AG09319 (cell line): ENCODE measurements around the gene DCLK1.

Experiments used
- DNase-seq: peaks from one replicate; pipeline ENCODE4 v3.0.0-alpha.2; 2010; ENCODE audit warnings: low read depth; ENCODE audit errors: extremely low read depth
- TF ChIP-seq, protein P1 (sequence below): IDR thresholded peaks from 2 replicates; pipeline ENCODE4 v1.5.1; 2011; ENCODE audit warnings: low read depth, mild to moderate bottlenecking, inconsistent platforms, low read length, moderate library complexity

The DCLK1 gene

DNA sequence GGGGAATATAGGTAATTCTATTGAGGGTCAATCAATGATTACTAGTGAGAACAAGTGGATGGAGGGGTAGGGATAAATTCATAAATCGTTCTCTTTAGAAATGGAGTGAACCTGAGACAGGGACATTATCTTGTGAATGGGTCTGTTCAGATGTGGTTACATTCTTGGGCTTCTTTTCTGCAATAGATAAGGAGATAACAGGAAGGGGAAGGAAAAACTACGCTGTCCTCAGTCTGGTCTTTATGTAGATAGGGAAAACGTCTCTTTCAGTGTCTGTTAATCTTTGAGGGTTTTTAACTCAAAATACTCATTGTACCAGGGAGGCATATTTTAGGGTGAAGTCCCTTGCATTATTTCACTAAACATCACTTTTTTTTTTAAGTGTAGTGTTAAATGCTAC is 388.0 kb downstream of the DCLK1 start:
- TF ChIP-seq, protein P1, sequence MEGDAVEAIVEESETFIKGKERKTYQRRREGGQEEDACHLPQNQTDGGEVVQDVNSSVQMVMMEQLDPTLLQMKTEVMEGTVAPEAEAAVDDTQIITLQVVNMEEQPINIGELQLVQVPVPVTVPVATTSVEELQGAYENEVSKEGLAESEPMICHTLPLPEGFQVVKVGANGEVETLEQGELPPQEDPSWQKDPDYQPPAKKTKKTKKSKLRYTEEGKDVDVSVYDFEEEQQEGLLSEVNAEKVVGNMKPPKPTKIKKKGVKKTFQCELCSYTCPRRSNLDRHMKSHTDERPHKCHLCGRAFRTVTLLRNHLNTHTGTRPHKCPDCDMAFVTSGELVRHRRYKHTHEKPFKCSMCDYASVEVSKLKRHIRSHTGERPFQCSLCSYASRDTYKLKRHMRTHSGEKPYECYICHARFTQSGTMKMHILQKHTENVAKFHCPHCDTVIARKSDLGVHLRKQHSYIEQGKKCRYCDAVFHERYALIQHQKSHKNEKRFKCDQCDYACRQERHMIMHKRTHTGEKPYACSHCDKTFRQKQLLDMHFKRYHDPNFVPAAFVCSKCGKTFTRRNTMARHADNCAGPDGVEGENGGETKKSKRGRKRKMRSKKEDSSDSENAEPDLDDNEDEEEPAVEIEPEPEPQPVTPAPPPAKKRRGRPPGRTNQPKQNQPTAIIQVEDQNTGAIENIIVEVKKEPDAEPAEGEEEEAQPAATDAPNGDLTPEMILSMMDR: no peak
- DNase-seq: no peak

- TF ChIP-seq, protein P1: no peak
- DNase-seq: no peak
These were observed 389.5 kb downstream of the DCLK1 start for GRCh38 chr13:35741657-35742056.

- TF ChIP-seq, protein P1: no peak
- no peak for DNase-seq
These were observed 394.3 kb downstream of the DCLK1 start for GRCh38 chr13:35736876-35737275.

DNA sequence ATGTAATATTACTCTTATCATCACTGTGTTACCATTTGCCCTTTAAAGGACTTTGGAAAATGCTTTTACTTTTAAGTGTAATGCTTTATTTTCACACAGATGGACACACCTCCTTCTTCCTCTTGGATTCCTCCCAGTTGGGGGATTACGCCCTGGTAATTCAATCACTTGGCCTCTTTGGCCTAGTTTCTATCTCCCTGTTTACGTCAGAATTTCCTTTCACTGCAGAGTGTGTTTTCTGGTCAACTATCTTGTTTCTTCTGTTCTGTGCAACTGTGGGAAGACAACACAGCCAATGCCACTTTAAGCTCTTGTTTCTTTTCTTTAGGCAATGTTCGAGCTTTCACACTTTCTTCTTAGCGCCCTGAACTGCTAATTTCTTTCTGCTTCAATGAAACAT is 397.4 kb downstream of the DCLK1 start:
- TF ChIP-seq, protein P1: no peak
- no peak for DNase-seq

DNA sequence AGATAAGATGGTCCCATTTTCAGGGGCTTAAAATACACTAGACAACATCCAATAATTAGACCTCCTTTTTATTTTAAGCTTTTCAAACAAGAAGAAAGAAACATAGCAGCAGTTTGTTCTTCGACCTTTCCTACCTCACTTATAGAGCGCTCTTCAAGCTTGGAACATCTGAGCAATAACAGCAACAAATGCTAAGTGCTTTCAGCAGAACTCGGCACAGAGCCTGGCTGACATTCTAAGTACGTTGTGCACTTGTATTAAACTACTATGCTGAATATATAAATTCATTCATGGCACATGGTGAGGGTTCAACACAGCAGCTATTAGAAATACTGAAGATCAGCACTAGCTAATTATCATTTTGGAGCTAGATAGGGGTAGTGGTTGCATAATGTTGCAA is 398.6 kb downstream of the DCLK1 start:
- DNase-seq: no peak
- TF ChIP-seq, protein P1: no peak

DNA sequence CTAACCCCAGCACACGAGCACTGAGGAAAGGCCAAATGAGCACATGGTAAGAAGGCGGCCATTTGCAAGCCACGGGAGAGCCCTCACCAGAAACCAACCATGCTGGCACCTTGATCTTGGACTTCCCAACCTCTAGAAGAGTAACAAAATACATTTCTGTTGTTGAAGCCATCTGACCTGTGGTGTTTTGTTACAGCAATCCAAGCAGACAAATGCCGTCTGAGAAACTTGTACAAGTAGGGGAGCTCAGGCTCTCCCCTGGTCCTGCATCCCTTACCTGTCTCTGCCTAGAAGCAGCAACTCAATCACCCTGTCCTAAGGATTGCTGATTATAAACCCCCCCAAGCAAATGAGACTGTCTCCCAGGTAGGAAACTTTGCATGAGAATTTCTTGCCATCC is 399.7 kb downstream of the DCLK1 start:
- no peak for DNase-seq
- TF ChIP-seq, protein P1: no peak

- TF ChIP-seq, protein P1: no peak
- no peak for DNase-seq
These were observed 401.1 kb downstream of the DCLK1 start for GRCh38 chr13:35729926-35730627.
